BE2C (cell line): ENCODE results near the gene VEGFA.

ENCODE experiments used
- DNase-seq: peaks from one replicate; pipeline ENCODE4 v3.0.0-alpha.2; 2020
- H3K27me3 ChIP-seq: fragments of 250-450 bp; sonication (Bioruptor Pico); 2 replicates; pipeline ENCODE4 v1.5.1; 2020; ENCODE audit warnings: mild to moderate bottlenecking
- H3K36me3 ChIP-seq: fragments of 250-450 bp; sonication (Bioruptor Pico); 2 replicates; pipeline ENCODE4 v1.5.1; 2020; ENCODE audit warnings: mild to moderate bottlenecking
- H3K4me1 ChIP-seq: fragments of 250-450 bp; sonication (Bioruptor Pico); 2 replicates; pipeline ENCODE4 v1.5.1; 2020
- H3K4me3 ChIP-seq: 2 replicates; pipeline ENCODE4 v1.5.1; 2011; ENCODE audit warnings: low read depth, low read length
- H3K9me3 ChIP-seq: fragments of 250-450 bp; sonication (Bioruptor Pico); 2 replicates; pipeline ENCODE4 v1.5.1; 2020
- TF ChIP-seq, protein P1 (sequence below): IDR thresholded peaks from 2 replicates; pipeline ENCODE4 v1.5.1; 2012; ENCODE audit warnings: mild to moderate bottlenecking, low read depth, low read length

The VEGFA gene

DNA sequence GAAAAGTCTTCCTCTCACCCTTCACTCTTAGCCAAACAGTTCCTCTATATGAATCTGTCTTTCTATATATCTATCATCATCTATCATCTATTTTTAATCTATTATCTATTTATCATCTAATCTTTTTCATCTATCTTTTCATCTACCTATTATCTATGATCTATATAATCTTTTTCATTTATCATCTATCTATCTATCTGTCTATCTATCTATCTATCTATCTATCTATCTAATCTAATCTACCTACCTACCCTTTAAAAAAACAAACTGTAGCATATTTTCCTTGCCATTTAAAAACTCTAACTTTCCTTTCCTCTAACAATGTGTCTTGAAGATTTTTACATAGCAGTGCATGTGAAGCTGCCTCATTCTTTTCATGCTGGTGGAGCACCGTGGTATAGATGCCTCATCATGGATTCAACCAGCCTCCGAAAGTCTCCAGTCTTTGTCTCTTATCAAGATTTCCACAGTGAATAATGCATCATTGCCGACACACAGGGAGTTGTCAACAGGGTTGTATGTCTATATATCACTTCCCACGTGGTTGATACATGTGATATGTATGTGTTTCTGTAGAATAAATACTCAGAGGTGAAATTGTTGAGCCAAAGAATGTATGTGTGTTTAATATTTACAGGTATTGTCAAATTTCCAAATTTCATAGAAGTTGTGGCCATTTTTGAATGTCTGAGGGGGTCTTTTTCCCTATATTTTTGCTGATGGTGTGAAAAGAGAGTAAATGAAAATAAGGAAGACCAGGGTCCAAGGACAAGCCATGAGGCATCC, 51.3 kb downstream of the VEGFA start:
- H3K4me3 ChIP-seq = no peak overlapping the region
- no peak for DNase-seq
- no peaks in the 10 kb centered on the region for H3K36me3 ChIP-seq
- peaks cover 6% of the 10 kb centered on the region for H3K4me1 ChIP-seq
- no peaks in the 10 kb centered on the region for H3K27me3 ChIP-seq
- H3K9me3 ChIP-seq = no peaks in the 10 kb centered on the region
- TF ChIP-seq, protein P1, sequence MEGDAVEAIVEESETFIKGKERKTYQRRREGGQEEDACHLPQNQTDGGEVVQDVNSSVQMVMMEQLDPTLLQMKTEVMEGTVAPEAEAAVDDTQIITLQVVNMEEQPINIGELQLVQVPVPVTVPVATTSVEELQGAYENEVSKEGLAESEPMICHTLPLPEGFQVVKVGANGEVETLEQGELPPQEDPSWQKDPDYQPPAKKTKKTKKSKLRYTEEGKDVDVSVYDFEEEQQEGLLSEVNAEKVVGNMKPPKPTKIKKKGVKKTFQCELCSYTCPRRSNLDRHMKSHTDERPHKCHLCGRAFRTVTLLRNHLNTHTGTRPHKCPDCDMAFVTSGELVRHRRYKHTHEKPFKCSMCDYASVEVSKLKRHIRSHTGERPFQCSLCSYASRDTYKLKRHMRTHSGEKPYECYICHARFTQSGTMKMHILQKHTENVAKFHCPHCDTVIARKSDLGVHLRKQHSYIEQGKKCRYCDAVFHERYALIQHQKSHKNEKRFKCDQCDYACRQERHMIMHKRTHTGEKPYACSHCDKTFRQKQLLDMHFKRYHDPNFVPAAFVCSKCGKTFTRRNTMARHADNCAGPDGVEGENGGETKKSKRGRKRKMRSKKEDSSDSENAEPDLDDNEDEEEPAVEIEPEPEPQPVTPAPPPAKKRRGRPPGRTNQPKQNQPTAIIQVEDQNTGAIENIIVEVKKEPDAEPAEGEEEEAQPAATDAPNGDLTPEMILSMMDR = no peak

DNA sequence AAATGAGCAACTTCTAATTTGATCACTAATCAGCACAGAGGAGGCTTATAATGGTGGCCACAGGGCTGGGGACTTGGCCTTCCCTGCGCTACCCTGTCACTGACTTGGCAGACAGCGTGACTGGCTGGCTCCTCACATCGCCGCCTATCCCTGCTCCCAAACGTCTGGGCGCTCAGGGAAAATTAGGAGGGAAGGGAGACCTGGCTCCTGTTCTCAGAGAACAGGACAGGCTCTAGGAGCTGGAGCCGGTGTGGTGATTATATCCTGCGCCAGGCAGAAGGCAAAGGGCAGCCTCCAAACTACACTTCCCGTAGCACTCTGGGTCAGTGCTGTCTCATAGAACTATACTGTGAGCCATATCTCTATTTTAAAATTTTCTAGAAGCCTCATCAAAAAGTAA, 53.4 kb downstream of the VEGFA start:
- TF ChIP-seq, protein P1 = no peak
- Histone ChIP-seq H3K4me1 (peaks cover 2% of the 10 kb centered on the region; the same call in 1 of the 2 replicates), H3K36me3 (no peaks in the 10 kb centered on the region), H3K9me3 (no peaks in the 10 kb centered on the region), H3K27me3 (no peaks in the 10 kb centered on the region), H3K4me3 (no peak overlapping the region)
- DNase-seq = no peak

DNA sequence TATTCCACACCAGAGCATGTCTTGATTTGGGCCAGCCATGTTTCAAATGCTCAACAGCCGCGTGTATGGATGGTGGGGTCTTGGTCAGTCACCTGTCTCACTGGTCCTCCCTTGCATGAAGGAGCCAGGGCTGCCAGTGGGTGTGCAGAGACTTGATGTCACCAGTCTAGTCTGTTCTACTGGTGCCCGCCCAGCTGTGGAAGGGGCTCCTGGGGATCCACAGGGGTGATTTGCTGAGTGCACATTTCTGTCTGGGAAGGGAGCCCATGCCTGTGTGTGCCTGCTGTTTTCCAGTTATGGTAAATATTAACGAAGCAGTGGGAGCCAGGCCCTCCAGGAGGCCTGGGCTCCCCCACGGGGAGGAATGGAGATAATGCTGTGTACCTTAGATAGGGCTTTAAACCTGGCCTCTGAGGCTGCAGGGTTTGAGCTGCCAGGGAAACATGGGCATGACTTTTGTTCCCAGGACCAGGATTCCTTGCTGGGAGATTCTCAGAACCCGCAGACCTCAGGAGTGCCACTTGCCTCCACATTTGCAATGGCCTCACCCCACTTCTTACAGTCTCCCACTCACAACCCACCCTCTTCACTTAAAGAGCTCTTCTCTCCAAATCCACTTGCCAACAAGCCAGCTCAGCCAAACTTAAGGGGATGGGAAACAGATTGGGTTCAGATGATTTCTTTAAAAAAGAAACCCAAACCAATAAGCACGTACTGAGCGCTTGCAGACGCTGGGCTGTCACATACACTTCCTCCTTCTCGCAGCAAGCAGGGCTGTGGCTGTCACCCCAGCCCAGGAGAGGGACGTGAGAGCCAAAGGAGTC, 54.1 kb downstream of the VEGFA start:
- Histone ChIP-seq H3K27me3 (no peaks in the 10 kb centered on the region), H3K4me3 (no peak overlapping the region), H3K4me1 (peaks cover 2% of the 10 kb centered on the region; the same call in 1 of the 2 replicates), H3K9me3 (no peaks in the 10 kb centered on the region), H3K36me3 (no peaks in the 10 kb centered on the region)
- TF ChIP-seq, protein P1 = no peak
- no peak for DNase-seq

GRCh38 chr6:43824703-43825064, 54.7 kb downstream of the VEGFA start:
- no peak for DNase-seq
- no peaks in the 10 kb centered on the region for H3K27me3 ChIP-seq
- TF ChIP-seq, protein P1 = no peak
- no peaks in the 10 kb centered on the region for H3K36me3 ChIP-seq
- H3K9me3 ChIP-seq = no peaks in the 10 kb centered on the region
- H3K4me1 ChIP-seq = peaks cover 2% of the 10 kb centered on the region; the same call in 1 of the 2 replicates
- no peak overlapping the region for H3K4me3 ChIP-seq

DNA sequence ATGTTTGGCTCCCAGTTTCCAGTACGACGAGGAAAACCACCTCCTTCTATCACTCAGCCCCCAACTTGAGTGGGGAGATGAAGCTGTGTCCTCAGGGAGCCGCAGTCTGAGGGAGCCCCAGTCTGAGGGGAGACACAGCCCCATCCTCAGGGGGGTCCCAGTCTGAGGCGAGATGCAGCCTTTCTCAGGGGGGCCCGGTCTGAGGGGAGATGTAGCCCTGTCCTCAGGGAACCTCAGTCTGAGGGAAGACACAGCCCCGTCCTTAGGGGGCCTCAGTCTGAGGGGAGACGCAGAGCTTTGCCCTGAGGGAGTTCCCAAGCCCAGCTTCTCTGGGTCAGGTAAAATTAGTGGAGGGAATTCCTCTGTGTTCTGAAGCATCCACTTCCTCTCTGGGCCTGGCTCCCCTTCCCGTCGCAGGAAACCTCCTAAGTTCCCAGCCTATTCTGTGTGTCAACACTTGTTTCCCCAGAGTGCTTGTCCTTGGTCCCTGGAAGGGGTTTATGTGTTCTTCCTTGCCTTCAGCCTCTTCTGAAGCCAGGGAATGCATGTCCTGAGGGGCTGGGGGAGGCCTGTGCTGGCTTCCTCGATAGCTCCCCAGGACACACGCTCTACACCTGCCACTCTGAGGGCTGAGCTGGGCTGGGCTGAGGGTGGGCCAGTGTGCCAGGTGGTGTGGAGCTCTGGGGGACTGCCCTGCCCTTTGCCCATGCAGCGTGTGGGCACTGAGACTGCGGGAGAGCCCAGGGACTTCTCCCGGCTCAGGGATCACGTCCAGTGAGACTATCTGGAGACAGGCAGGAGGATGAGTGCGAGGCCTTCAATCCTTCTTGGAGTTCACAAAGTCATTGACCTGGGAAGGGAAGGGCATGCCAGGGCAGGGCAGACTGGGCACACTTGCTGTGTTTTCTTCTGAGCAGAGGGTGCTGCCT, 55.4 kb downstream of the VEGFA start:
- TF ChIP-seq, protein P1 = no peak
- no peaks in the 10 kb centered on the region for H3K27me3 ChIP-seq
- H3K36me3 ChIP-seq = no peaks in the 10 kb centered on the region
- H3K9me3 ChIP-seq = no peaks in the 10 kb centered on the region
- H3K4me1 ChIP-seq = peaks cover under 1% of the 10 kb centered on the region; the same call in 1 of the 2 replicates
- DNase-seq = no peak
- no peak overlapping the region for H3K4me3 ChIP-seq
